ENCODE data around the gene PRDM8.

PRDM8 gene

GRCh38 chr4:80188801-80189458, 8.4 kb upstream of the PRDM8 start:
- DNase-seq (ENCODE audit: low read depth): no peak
- TF ChIP-seq CTCF (IDR thresholded peaks at IDR 0.05; ENCODE audit: low read depth, low read length): no peak
- TF ChIP-seq MYC (IDR thresholded peaks at IDR 0.05; ENCODE audit: low read depth, low read length): no peak
- TF ChIP-seq MAX (IDR thresholded peaks at IDR 0.05; ENCODE audit: low read depth, low read length): no peak
- TF ChIP-seq POLR2A (IDR thresholded peaks at IDR 0.05; ENCODE audit: extremely low read depth, insufficient read length): no peak
- H3K4me3 ChIP-seq (ENCODE audit: low read depth, low read length): no peak overlapping the region

GRCh38 chr4:80189581-80189955, 7.7 kb upstream of the PRDM8 start:
- TF ChIP-seq CTCF (IDR thresholded peaks at IDR 0.05; ENCODE audit: low read depth, low read length) (no peak), POLR2A (IDR thresholded peaks at IDR 0.05; ENCODE audit: extremely low read depth, insufficient read length) (no peak), MAX (IDR thresholded peaks at IDR 0.05; ENCODE audit: low read depth, low read length) (no peak), MYC (IDR thresholded peaks at IDR 0.05; ENCODE audit: low read depth, low read length) (no peak)
- H3K4me3 ChIP-seq (ENCODE audit: low read depth, low read length): no peak overlapping the region
- DNase-seq (ENCODE audit: low read depth): no peak

GRCh38 chr4:80189956-80190677, 7.2 kb upstream of the PRDM8 start:
- TF ChIP-seq POLR2A (IDR thresholded peaks at IDR 0.05; ENCODE audit: extremely low read depth, insufficient read length) (no peak), MYC (IDR thresholded peaks at IDR 0.05; ENCODE audit: low read depth, low read length) (no peak), CTCF (IDR thresholded peaks at IDR 0.05; ENCODE audit: low read depth, low read length) (no peak), MAX (IDR thresholded peaks at IDR 0.05; ENCODE audit: low read depth, low read length) (no peak)
- no peak overlapping the region for H3K4me3 ChIP-seq (ENCODE audit: low read depth, low read length)
- no peak for DNase-seq (ENCODE audit: low read depth)

- TF ChIP-seq POLR2A (IDR thresholded peaks at IDR 0.05; ENCODE audit: extremely low read depth, insufficient read length) (no peak), CTCF (IDR thresholded peaks at IDR 0.05; ENCODE audit: low read depth, low read length) (no peak), MYC (IDR thresholded peaks at IDR 0.05; ENCODE audit: low read depth, low read length) (no peak), MAX (IDR thresholded peaks at IDR 0.05; ENCODE audit: low read depth, low read length) (no peak)
- H3K4me3 ChIP-seq (ENCODE audit: low read depth, low read length): no peak overlapping the region
- no peak for DNase-seq (ENCODE audit: low read depth)
Observed at GRCh38 chr4:80192252-80192866, 4.9 kb upstream of the PRDM8 start.

- no peak for TF ChIP-seq POLR2A (IDR thresholded peaks at IDR 0.05; ENCODE audit: extremely low read depth, insufficient read length)
- no peak for TF ChIP-seq MYC (IDR thresholded peaks at IDR 0.05; ENCODE audit: low read depth, low read length)
- TF ChIP-seq CTCF (IDR thresholded peaks at IDR 0.05; ENCODE audit: low read depth, low read length): no peak
- no peak for TF ChIP-seq MAX (IDR thresholded peaks at IDR 0.05; ENCODE audit: low read depth, low read length)
- H3K4me3 ChIP-seq (ENCODE audit: low read depth, low read length): no peak overlapping the region
- no peak for DNase-seq (ENCODE audit: low read depth)
Observed at GRCh38 chr4:80192937-80193336, 4.4 kb upstream of the PRDM8 start.

Measured in NB4 (cell line).